GM23248 (cell line): Measurements from ENCODE around the gene ACSS1.

Experiments
- EZH2 ChIP-seq: fragments of 200-600 bp; sonication (generic); IDR thresholded peaks from 2 replicates; pipeline ENCODE4 v1.6.1; 2018; ENCODE audit warnings: antibody characterized with exemption, mild to moderate bottlenecking; ENCODE audit not compliant: insufficient read depth, poor library complexity, severe bottlenecking
- EZH2phosphoT487 ChIP-seq: fragments of 200-600 bp; sonication (generic); IDR thresholded peaks from 2 replicates; pipeline ENCODE4 v1.6.1; 2018; ENCODE audit warnings: antibody characterized with exemption, moderate library complexity, mild to moderate bottlenecking, low read depth; ENCODE audit not compliant: insufficient read depth

DNA sequence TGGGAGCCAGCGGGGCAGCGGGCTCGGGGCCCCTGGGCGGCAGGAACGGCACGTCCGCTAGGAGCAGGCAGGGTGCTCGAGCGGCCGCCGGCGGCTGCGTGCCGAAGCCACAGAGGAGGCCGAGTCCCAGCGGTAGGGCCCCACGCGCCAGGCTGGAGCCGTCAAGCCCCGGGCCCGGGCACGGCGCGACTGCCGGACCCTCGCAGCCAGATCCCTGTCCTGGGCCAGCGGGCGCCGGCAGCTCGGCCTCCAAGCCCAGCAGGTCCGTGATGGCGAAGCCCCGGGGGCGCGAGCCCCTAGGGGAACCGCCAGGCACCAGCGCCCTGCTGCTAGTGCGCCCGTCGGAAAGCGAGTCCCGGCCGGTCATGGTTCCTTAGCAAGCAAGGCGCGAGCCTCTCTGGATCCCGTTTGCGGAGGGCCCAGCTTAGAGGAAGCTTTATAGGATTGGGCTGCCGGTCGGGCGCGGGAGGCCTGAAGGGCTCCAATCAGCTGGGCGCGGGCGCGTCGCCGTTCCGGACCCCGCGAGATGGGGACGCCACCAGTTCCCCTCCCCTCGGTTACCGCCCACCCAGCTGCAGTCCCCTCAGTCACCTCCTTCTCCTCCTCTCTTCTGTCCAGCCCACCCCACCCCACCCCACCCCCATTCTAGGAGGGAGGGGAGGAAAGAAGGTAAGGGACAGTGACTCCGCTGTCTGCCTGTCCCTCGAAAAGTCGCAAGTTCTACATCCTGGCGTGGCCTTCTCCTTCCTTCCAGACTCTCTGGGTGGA, 24.0 kb upstream of the ACSS1 start, which contains the start of gene VSX1:
- no peak for TF ChIP-seq EZH2phosphoT487
- no peak for TF ChIP-seq EZH2
